GM19351 (cell line): ENCODE measurements around the gene LGALS9.
"Not testable (repeated sequence)": the region's sequence is repeated elsewhere in the genome, so short reads cannot be mapped to it uniquely, and the experiment has no call there.

Source experiments
- ATAC-seq: cut with Tn5 transposase; IDR thresholded peaks from one replicate; pipeline ENCODE4 v1.9.1; 2021; ENCODE audit warnings: mild to moderate bottlenecking, moderate library complexity; ENCODE audit not compliant: unreplicated experiment

Gene LGALS9

DNA sequence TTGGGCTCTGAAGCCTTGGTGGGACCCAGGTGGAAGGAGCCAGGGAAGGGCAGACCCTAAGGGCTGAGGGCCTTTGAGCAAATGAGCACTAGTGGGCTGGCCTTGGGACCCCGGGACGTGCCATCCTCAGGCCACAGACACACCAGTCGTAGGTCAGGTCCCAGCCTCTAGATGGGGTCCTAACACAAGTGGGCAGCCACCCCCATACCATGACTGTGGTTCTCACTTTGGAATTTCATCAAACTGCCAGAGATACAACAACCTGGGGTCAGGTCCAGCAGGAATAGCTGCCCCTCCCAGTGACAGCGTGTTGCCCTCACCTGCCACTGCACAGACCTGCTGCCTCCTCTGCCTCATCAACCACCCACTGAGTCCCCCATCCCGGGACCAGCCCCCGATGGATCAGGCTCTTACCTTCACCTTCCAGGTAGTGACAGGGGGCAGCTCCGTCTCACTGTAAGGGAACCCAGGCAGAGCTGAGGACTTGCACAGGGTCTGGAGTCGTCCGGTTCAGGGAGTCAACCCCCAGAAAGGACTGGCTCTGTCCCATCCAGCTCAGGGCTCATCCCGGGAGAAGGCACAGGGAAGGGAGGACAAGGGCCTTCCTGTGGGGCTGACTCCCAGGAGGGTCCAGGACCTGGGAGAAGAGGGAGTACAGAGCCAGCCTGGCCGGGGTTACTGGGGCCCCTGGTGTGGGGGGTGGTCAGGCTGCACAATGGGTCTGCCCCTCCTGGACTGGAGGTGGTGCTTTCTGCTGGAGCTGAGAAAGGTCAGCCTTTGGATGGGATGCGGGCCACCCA is 40.0 kb downstream of the LGALS9 start:
- no peak for ATAC-seq

DNA sequence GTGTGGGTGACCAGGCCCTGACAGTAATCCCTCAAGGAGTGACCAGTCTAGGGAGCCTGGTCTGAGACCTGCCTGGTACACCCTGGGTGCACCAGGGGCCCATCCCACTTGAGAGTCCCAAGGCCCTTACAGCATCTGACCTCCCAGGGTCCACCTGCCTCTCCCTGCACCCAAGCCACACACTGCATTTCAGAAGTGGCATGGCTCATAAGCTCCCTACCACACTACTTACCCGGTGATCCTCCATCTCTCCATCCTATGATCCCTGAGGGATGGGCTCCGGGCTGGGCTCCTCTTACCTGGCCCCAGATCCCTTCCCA is 40.6 kb downstream of the LGALS9 start:
- ATAC-seq = no peak

DNA sequence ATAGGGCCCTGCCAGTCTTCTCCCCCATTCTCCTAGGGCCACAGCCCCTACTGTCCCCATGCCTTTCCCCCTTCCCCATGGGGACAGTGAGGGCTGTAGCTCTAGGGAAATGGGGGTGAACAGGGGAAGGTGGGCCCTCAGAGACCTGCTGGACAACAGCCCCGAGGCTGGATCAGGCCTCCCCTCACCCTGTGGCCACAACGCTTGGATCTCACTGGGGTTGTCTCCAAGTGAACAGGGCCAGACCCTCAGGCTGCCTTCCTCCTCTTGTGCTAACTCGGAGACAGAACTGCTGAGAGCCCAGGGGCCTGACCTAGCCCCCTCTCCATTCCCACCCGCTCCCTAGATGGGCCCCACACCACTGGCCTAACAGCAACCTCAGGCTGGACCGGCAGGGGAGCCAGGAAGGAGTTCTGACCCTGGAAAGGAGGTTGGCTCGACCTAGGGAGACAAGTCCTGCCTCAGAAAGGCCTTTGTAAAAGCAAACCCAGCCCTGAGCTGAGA is 41.0 kb downstream of the LGALS9 start:
- not testable (repeated sequence) for ATAC-seq

DNA sequence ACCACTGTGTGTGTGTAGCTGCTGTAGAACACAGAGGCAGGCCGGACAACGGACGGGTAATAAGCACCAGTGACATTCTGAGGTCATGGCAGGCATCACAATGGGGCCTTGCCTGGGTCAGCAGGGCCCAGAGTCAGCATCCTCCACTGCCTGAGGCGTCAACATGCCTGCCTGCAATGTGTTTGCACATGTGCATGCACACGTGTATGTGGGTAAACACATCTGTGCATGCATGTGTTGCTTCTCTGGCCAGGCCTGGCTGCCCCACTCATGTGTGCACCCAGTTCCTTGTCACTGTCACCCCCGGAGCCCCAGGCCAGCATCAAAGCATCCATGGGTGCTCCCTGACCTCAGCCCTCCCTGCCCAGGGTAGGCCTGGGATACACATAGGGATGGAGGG is 43.3 kb downstream of the LGALS9 start:
- no peak for ATAC-seq

DNA sequence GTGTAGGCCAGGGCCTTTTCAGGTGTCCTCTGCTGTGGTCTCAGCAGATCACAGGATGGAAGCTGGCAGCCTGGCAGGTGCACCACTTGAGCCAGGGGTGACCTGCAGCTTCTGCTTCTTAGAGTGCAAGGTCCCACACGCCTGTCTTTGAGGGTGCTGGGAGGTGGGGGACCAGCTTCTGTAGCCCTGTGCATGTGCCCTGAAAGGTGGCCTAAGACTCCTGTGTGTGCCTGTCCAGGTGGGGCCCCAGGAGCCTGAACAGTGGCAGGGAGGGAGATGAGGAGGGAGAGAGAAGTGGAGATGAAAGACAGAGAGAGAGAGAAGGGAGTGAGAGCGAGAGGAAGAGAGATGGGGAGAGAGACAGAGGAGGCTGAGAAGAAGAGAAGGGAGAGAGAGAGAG is 46.2 kb downstream of the LGALS9 start:
- ATAC-seq = no peak

DNA sequence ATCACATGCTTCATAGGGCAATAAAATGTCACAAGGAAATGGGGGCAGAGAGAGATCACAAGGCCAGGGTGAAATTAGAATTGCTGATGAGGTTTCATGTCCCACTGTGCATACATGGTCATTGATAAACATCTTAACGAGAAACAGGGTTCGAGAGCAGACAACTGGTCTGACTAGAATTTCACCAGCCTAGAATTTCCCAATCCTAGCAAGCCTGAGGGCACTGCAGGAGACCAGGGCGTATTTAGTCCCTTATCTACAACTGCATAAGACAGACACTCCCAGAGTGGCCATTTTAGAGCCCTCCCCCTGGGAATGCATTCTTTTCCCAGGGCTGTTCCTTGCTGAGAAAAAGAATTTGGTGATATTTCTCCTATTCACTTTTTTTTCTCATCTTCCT is 55.3 kb downstream of the LGALS9 start:
- not testable (repeated sequence) for ATAC-seq

DNA sequence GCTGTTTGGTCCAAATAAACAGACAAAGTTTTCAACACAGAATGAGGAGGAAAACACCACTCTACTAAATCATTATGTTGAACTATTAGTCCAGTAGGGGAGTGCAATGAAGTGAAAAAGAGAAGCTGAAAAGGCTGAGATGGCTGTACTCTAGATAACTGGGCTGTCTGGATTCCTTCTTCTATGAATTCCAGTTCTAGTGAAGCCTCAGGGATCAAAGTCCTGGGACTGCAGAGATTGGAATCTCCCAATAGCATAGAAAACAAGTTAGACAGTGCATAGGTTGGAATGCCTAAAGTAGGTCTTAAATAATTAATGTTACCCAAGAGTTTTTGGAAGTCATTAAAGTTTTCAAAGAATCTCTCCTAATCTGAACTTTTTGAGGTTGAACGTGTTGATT is 59.9 kb downstream of the LGALS9 start:
- no peak for ATAC-seq

DNA sequence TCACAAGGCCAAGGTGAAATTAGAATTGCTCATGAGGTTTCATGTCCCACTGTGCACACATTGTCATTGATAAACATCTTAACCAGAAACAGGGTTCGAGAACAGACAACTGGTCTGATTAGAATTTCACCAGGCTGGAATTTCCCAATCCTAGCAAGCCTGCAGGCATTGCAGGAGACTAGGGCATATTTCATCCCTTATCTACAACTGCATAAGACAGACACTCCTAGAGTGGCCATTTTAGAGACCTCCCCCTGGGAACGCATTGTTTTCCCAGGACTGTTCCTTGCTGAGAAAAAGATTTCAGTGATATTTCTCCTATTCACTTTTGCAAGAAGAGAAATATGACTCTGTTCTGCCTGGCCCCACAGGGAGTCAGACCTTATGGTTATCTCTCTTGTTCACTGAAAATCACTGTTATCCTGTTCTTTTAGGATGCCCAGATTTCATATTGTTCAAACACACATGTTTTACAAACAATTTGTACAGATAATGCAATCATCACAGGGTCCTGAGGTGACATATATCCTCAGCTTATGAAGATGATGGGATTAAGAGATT is 64.3 kb downstream of the LGALS9 start:
- not testable (repeated sequence) for ATAC-seq
